Aorta (tissue), 5 donors: ENCODE results near the gene CLPX. TPM values are rescaled to one million over a fixed set of nuclear protein-coding genes. Genes with fewer than 3 reads are reported as not detected.
"Not testable (repeated sequence)": the region's sequence is repeated elsewhere in the genome, so short reads cannot be mapped to it uniquely, and the experiment has no call there.

ENCODE experiments used
- ATAC-seq: fragments of 200-7000 bp; cut with Tn5 transposase; one replicate; pipeline ENCODE4 v1.9.1; 2022; ENCODE audit warnings: moderate library complexity; ENCODE audit not compliant: low FRiP score
- DNase-seq, 2 donors: peaks; one replicate each; pipeline ENCODE4 v3.0.0-alpha.2; 2020
- H3K27ac ChIP-seq, 2 donors: one replicate each; pipeline ENCODE4 v1.5.1; 2013; ENCODE audit warnings: low read length in 2 of 2, mild to moderate bottlenecking in 2 of 2, moderate library complexity in 2 of 2, control low read depth in 1 of 2, inconsistent platforms in 1 of 2, low read depth in 1 of 2
- H3K27me3 ChIP-seq, 2 donors: one replicate each; pipeline ENCODE4 v1.6.1; 2013; ENCODE audit warnings: control low read depth in 1 of 2, low read length in 1 of 2, mild to moderate bottlenecking in 1 of 2, moderate library complexity in 1 of 2; ENCODE audit not compliant: insufficient read depth in 2 of 2, control insufficient read depth in 1 of 2
- H3K36me3 ChIP-seq, 2 donors: one replicate each; pipeline ENCODE4 v1.6.1; 2013; ENCODE audit warnings: control low read depth in 1 of 2, low read length in 1 of 2, mild to moderate bottlenecking in 1 of 2; ENCODE audit not compliant: insufficient read depth in 2 of 2, control insufficient read depth in 1 of 2
- H3K4me1 ChIP-seq, 2 donors: one replicate each; pipeline ENCODE4 v1.6.1; 2013; ENCODE audit warnings: low read length in 2 of 2, control low read depth in 1 of 2, mild to moderate bottlenecking in 1 of 2, moderate library complexity in 1 of 2; ENCODE audit not compliant: insufficient read depth in 2 of 2, control insufficient read depth in 1 of 2
- H3K4me3 ChIP-seq, 2 donors: one replicate each; pipeline ENCODE4 v1.5.1; 2013; ENCODE audit warnings: low read length in 2 of 2, control low read depth in 1 of 2, mild to moderate bottlenecking in 1 of 2
- H3K9me3 ChIP-seq: one replicate; pipeline ENCODE4 v1.6.1; 2013; ENCODE audit warnings: mild to moderate bottlenecking, low read length; ENCODE audit not compliant: control insufficient read depth
- WGBS, 2 donors: extraction: QIAGEN DNeasy Blood & Tissue Kit; methylation state at CpG; one replicate each; pipeline ENCODE4 v1.1.7; 2013; 5-methylcytosine and 5-hydroxymethylcytosine counted together
- intact Hi-C, 2 donors: fragments of 100-400 bp; cut with DNase I; formaldehyde crosslinking; loops; one replicate each; pipeline versions ENCODE4 v1.14.2 to v1.15.0; 2022
- polyA plus RNA-seq, 2 donors: library from polyadenylated mRNA; stranded (reverse); fragments of 200-250 nt; gene quantifications; one replicate each; pipeline ENCODE4 v1.2.3, GENCODE V29; 2013
- total RNA-seq, 2 donors: library from RNA; stranded (reverse); fragmentation: NEBNext Ultra II Directional; extraction: Animal tissue kit (Norgen Biotek cat#: 25700); gene quantifications; one replicate each; pipeline ENCODE4 v1.2.1, GENCODE V29; 2021
- donor health status: healthy with polysubstance abuse.
- donor health status: Bipolar disorder and iron deficiency.
- donor health status: DM: no; HTN: no; CAD: no.
- donor health status: DM: no; HTN: no; CAD: no.
- donor health status: DM: yes; HTN: yes; CAD: no.

CLPX gene
- total and polyA plus RNA-seq, 4 donors = 11.0 to 43.9 (median 26.6) TPM

DNA sequence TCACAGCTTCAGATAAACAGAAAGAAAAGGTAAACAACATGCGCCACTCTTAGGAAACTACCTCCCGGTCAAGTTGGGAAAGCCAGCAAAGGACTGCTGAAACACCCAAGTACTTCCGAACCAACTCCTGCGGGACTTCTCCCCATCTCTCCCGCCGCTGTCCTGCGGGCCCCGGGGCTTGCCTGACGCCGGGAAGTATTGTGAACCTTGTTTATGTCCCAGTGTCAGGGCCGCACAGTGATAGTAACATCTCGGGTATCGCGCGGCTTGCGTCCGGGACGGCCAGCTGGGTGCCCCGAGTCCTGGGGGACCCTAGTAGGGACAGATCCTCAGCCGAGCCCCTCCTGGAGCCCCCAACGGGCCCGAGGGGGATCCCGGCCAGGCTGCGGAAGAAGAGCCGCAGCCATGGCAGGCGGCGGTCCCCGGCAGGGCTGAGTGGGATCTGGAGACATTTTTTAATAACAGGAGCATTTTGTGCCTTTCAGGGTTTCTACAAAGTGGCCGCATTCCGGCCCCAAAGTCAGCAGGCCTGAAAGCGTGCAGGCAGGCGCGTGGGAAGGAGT is 756 bp downstream of the CLPX start:
- H3K4me3 ChIP-seq = peak overlapping the region; percentile 86 to 90
- no peaks in the 10 kb centered on the region for H3K27me3 ChIP-seq
- intact Hi-C loops = loop anchor here in 1 of 2 donors (10.0 kb wide), 1 partner anchor 110 kb away; the partner anchor contains the start of gene RNU5A-1
- no peaks in the 10 kb centered on the region for H3K4me1 ChIP-seq
- H3K27ac ChIP-seq = peak overlapping the region; percentile 75 to 88
- H3K36me3 ChIP-seq = no peaks in the 10 kb centered on the region
- no peaks in the 10 kb centered on the region for H3K9me3 ChIP-seq
- peak; percentile 66 to 82 for DNase-seq
- 0% methylated on average over 33 of the region's 33 CpGs for WGBS, 2 donors
- ATAC-seq = peak; percentile 64

DNA sequence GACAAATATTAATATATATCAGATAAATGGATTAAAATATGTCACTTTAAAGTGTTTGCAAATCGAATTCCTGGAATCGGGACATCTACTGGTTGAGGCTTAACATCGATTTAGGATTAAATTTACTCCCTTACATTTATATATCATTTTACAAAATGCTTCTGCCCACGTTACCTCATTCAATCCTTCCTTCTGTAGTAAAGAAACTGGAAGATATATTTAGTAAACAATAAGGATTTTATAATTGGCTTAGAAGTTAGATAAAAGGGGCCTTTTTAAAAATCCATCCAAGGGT is 1.3 kb downstream of the CLPX start:
- Histone ChIP-seq H3K36me3 (no peaks in the 10 kb centered on the region), H3K4me3 (peak overlapping the region; percentile 86 to 90), H3K27me3 (no peaks in the 10 kb centered on the region), H3K27ac (no peak overlapping the region), H3K4me1 (no peaks in the 10 kb centered on the region), H3K9me3 (no peaks in the 10 kb centered on the region)
- WGBS, 2 donors = 1% methylated on average over 4 of the region's 4 CpGs
- no peak for ATAC-seq
- no peak for DNase-seq
- intact Hi-C loops = loop anchor here in 1 of 2 donors (10.0 kb wide), 1 partner anchor 111 kb away; the partner anchor contains the start of gene RNU5A-1

- Histone ChIP-seq H3K36me3 (no peaks in the 10 kb centered on the region), H3K4me3 (no peak overlapping the region), H3K4me1 (no peaks in the 10 kb centered on the region), H3K27me3 (no peaks in the 10 kb centered on the region), H3K27ac (no peak overlapping the region), H3K9me3 (no peaks in the 10 kb centered on the region)
- DNase-seq (no peak), ATAC-seq (no peak)
- intact Hi-C loops = loop anchor here in 1 of 2 donors (10.0 kb wide), 1 partner anchor 112 kb away; the partner anchor contains the start of gene RNU5A-1
- WGBS, 2 donors = 74 to 77% methylated on average over 4 of the region's 4 CpGs
Measured at GRCh38 chr15:65182538-65182937, 2.6 kb downstream of the CLPX start.

- intact Hi-C loops = loop anchor here in 1 of 2 donors (10.0 kb wide), 1 partner anchor 113 kb away; the partner anchor contains the start of gene RNU5A-1
- not testable (repeated sequence) for H3K4me3 ChIP-seq, H3K36me3 ChIP-seq
Measured at GRCh38 chr15:65181582-65182353, 3.4 kb downstream of the CLPX start.

DNA sequence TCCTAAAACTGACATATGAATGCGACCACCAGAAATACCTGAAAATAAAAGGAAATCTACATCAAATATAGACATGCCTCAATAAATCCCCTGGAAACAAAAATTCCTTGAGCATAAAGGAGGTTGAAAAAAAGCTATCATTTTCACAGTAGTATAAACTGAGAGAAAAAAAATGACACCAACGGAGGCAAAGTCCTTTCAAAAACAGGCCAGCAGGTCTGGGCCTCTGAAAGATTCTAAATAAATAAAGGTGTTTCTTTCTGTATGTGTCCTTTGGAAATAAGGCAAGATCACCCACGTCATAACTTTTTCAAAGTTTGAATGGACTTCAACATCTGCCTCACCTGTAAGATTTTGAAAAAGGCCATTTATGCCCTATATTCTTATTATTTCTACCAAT is 5.0 kb downstream of the CLPX start:
- Histone ChIP-seq H3K27ac (no peak overlapping the region), H3K9me3 (no peaks in the 10 kb centered on the region), H3K36me3 (peaks cover 0 to 2% of the 10 kb centered on the region in 2 donors), H3K4me1 (no peaks in the 10 kb centered on the region), H3K27me3 (no peaks in the 10 kb centered on the region), H3K4me3 (no peak overlapping the region)
- WGBS, 2 donors = 87 to 91% methylated on average over 3 of the region's 3 CpGs
- DNase-seq (no peak), ATAC-seq (no peak)
- intact Hi-C loops = loop anchor here in 1 of 2 donors (10.0 kb wide), 1 partner anchor 115 kb away; the partner anchor contains the start of gene RNU5A-1

More at GRCh38 chr15:65181582-65182353, 3.4 kb downstream of the CLPX start:
- H3K27me3 ChIP-seq, ATAC-seq, DNase-seq, H3K4me1 ChIP-seq, H3K9me3 ChIP-seq, H3K27ac ChIP-seq: not testable (repeated sequence)
- WGBS, 2 donors = 88 to 89% methylated on average over 15 of the region's 15 CpGs

GRCh38 chr15:65177901-65178300 is 7.2 kb downstream of the CLPX start:
- intact Hi-C loops = no loop called here
- no peaks in the 10 kb centered on the region for H3K9me3 ChIP-seq
- no peaks in the 10 kb centered on the region for H3K4me1 ChIP-seq
- H3K4me3 ChIP-seq = no peak overlapping the region
- WGBS, 2 donors = 79 to 82% methylated on average over 1 of the region's 1 CpG
- ATAC-seq (no peak), DNase-seq (no peak)
- H3K27ac ChIP-seq = no peak overlapping the region
- H3K27me3 ChIP-seq = no peaks in the 10 kb centered on the region
- peaks cover 0 to 2% of the 10 kb centered on the region in 2 donors for H3K36me3 ChIP-seq

DNA sequence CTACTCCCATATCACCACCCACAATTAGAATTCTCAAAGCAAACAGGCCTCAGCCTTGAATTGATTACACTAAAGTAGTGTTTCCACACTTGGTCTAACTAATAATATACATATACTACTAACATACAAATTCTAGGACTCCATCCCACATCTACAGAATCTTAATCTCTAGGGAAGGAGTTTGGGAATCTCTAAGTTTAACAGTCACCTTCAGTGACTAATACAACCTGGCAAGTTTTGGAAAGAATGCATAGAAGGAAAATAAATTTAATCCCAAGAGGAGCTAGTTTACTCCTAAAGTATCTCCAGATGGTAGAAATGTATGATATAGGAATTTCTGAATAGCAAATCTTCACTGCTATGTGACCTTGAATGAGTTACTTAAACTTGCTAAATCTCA is 9.1 kb downstream of the CLPX start:
- H3K4me3 ChIP-seq = no peak overlapping the region
- ATAC-seq = no peak
- no peaks in the 10 kb centered on the region for H3K4me1 ChIP-seq
- H3K9me3 ChIP-seq = no peaks in the 10 kb centered on the region
- intact Hi-C loops = no loop called here
- no peak overlapping the region for H3K27ac ChIP-seq
- no peaks in the 10 kb centered on the region for H3K27me3 ChIP-seq
- peaks cover 0 to 2% of the 10 kb centered on the region in 2 donors for H3K36me3 ChIP-seq
- no peak for DNase-seq

- WGBS, 2 donors = 86 to 87% methylated on average over 5 of the region's 5 CpGs
- H3K36me3 ChIP-seq = peaks cover 0 to 2% of the 10 kb centered on the region in 2 donors
- intact Hi-C loops = no loop called here
Measured at GRCh38 chr15:65175511-65175910, 9.6 kb downstream of the CLPX start.

GRCh38 chr15:65174509-65174908 is 10.6 kb downstream of the CLPX start:
- no peak for DNase-seq
- 88 to 89% methylated on average over 5 of the region's 5 CpGs for WGBS, 2 donors
- Histone ChIP-seq H3K4me3 (no peak overlapping the region), H3K9me3 (no peaks in the 10 kb centered on the region), H3K27me3 (no peaks in the 10 kb centered on the region), H3K27ac (no peak overlapping the region), H3K36me3 (peaks cover 0 to 2% of the 10 kb centered on the region in 2 donors), H3K4me1 (no peaks in the 10 kb centered on the region)
- ATAC-seq = no peak
- intact Hi-C loops = no loop called here

More at GRCh38 chr15:65175511-65175910, 9.6 kb downstream of the CLPX start:
- no peak for ATAC-seq
- H3K27me3 ChIP-seq = no peaks in the 10 kb centered on the region
- H3K4me1 ChIP-seq = no peaks in the 10 kb centered on the region
- no peak overlapping the region for H3K27ac ChIP-seq
- no peak overlapping the region for H3K4me3 ChIP-seq
- no peaks in the 10 kb centered on the region for H3K9me3 ChIP-seq
- DNase-seq = no peak
